VCaP (cell line): ENCODE measurements around the gene TMEM186.
"Not testable (repeated sequence)": the region's sequence is repeated elsewhere in the genome, so short reads cannot be mapped to it uniquely, and the experiment has no call there.

Experiments used
- H3K27ac ChIP-seq: fragments of 450-650 bp; 2 replicates; pipeline ENCODE4 v1.5.1; 2017
- CTCF ChIP-seq: fragments of 450-650 bp; conservative IDR thresholded peaks from 2 replicates; pipeline ENCODE4 v1.5.1; 2017; ENCODE audit warnings: mild to moderate bottlenecking, moderate library complexity

Gene TMEM186

GRCh38 chr16:8797364-8798173 lies at the start of gene TMEM186, which contains the start of gene PMM2:
TSS of gene TMEM186 (minus strand) at chr16:8797639. CDS start at chr16:8797614, 25 bp downstream.
TSS of gene PMM2 (plus strand) at chr16:8797839. CDS start at chr16:8797883, 44 bp downstream.
- no peak for TF ChIP-seq CTCF
- peak within 1 kb of the TSS; percentile 63; the same call in 1 of the 2 replicates for H3K27ac ChIP-seq

- no peak for TF ChIP-seq CTCF
- no peak overlapping the region for H3K27ac ChIP-seq
Measured at GRCh38 chr16:8847145-8847544, 49.7 kb upstream of the TMEM186 start.

GRCh38 chr16:8846401-8846932 lies 49.0 kb upstream of the TMEM186 start:
- TF ChIP-seq CTCF: no peak
- H3K27ac ChIP-seq: no peak overlapping the region

GRCh38 chr16:8845699-8846298 lies 48.4 kb upstream of the TMEM186 start:
- no peak overlapping the region for H3K27ac ChIP-seq
- no peak for TF ChIP-seq CTCF

- H3K27ac ChIP-seq: not testable (repeated sequence)
Measured at GRCh38 chr16:8843296-8843695, 45.9 kb upstream of the TMEM186 start.

GRCh38 chr16:8842016-8842415 lies 44.6 kb upstream of the TMEM186 start:
- not testable (repeated sequence) for H3K27ac ChIP-seq

GRCh38 chr16:8837594-8837993 lies 40.2 kb upstream of the TMEM186 start:
- not testable (repeated sequence) for H3K27ac ChIP-seq

- H3K27ac ChIP-seq: not testable (repeated sequence)
Measured at GRCh38 chr16:8836797-8837196, 39.4 kb upstream of the TMEM186 start.

- no peak overlapping the region for H3K27ac ChIP-seq
- TF ChIP-seq CTCF: no peak
Measured at GRCh38 chr16:8832717-8833105, 35.3 kb upstream of the TMEM186 start.
